Smooth muscle cell (in vitro differentiated cells): ENCODE results near the gene ATP13A5. TPM values are rescaled to one million over a fixed set of nuclear protein-coding genes. Genes with fewer than 3 reads are reported as not detected.

Experiments
- DNase-seq: peaks from one replicate; lab custom pipeline; 2025; ENCODE audit not compliant: unreplicated experiment; lab: John Stamatoyannopoulos, UW
- H2AFZ ChIP-seq: fragments of 200-600 bp; sonication (generic); 2 replicates; pipeline ENCODE4 v1.6.0; 2016; ENCODE audit warnings: antibody characterized with exemption, low read depth, mild to moderate bottlenecking
- H3F3A ChIP-seq: fragments of 200-600 bp; sonication (generic); 2 replicates; pipeline ENCODE4 v1.6.0; 2017; ENCODE audit warnings: antibody characterized with exemption, low read depth
- H3K27ac ChIP-seq: fragments of 200-600 bp; sonication (generic); 2 replicates; pipeline ENCODE4 v1.5.1; 2016; ENCODE audit warnings: low read depth, mild to moderate bottlenecking
- H3K27me3 ChIP-seq: fragments of 200-600 bp; sonication (generic); 2 replicates; pipeline ENCODE4 v1.6.1; 2016; ENCODE audit warnings: low read depth, mild to moderate bottlenecking
- H3K36me3 ChIP-seq: fragments of 200-600 bp; sonication (generic); 2 replicates; pipeline ENCODE4 v1.5.1; 2016; ENCODE audit warnings: low read depth
- H3K4me1 ChIP-seq: fragments of 200-600 bp; sonication (generic); 2 replicates; pipeline ENCODE4 v1.5.1; 2016; ENCODE audit warnings: low read depth
- H3K4me2 ChIP-seq: fragments of 200-600 bp; sonication (generic); 2 replicates; pipeline ENCODE4 v1.6.0; 2016; ENCODE audit warnings: mild to moderate bottlenecking
- H3K4me3 ChIP-seq: fragments of 200-600 bp; sonication (generic); 2 replicates; pipeline ENCODE4 v1.5.1; 2016; ENCODE audit warnings: mild to moderate bottlenecking
- H3K79me2 ChIP-seq: fragments of 200-600 bp; sonication (generic); 2 replicates; pipeline ENCODE4 v1.6.0; 2016; ENCODE audit warnings: low read depth, mild to moderate bottlenecking
- H3K9ac ChIP-seq: fragments of 200-600 bp; sonication (generic); 2 replicates; pipeline ENCODE4 v1.6.0; 2016; ENCODE audit warnings: low read depth
- H3K9me3 ChIP-seq: fragments of 200-600 bp; sonication (generic); replicated peaks from 2 replicates; pipeline ENCODE4 v1.5.1; 2016; ENCODE audit warnings: low read depth
- H4K20me1 ChIP-seq: fragments of 200-600 bp; sonication (generic); 2 replicates; pipeline ENCODE4 v1.6.0; 2016; ENCODE audit warnings: low read depth
- CTCF ChIP-seq: fragments of 200-600 bp; sonication (generic); IDR thresholded peaks from 2 replicates; pipeline ENCODE4 v1.5.1; 2017; ENCODE audit warnings: borderline replicate concordance, mild to moderate bottlenecking, antibody characterized with exemption; ENCODE audit not compliant: insufficient read depth, poor library complexity, severe bottlenecking
- WGBS: methylation state at CpG from one replicate; pipeline ENCODE4 v1.1.7; 2016; ENCODE audit warnings: low lambda C conversion rate; 5-methylcytosine and 5-hydroxymethylcytosine counted together
- polyA plus RNA-seq: library from polyadenylated mRNA; unstranded; fragments of >200 nt; fragmentation: Nextera tagmentation; extraction: Ambion mirVana; gene quantifications from 2 replicates; pipeline ENCODE4 v1.2.1, GENCODE V29; 2016
- total RNA-seq: library from RNA; depleted of rRNA; stranded (reverse); fragments of >200 nt; gene quantifications from 2 replicates; pipeline ENCODE4 v1.2.3, GENCODE V29; 2014

ATP13A5 gene
- total and polyA plus RNA-seq, 2 experiments from 2014 or later = not detected

- Histone ChIP-seq H3K4me1 (no peaks in the 10 kb centered on the region), H3K9ac (no peak overlapping the region), H3K9me3 (no peaks in the 10 kb centered on the region), H3K4me2 (no peak overlapping the region), H3K4me3 (no peak overlapping the region), H2AFZ (no peak overlapping the region), H3K79me2 (no peaks in the 10 kb centered on the region), H4K20me1 (no peaks in the 10 kb centered on the region), H3F3A (no peaks in the 10 kb centered on the region), H3K27ac (no peak overlapping the region), H3K36me3 (no peaks in the 10 kb centered on the region), H3K27me3 (no peaks in the 10 kb centered on the region)
- 89% methylated on average over 1 of the region's 1 CpG for WGBS
- no peak for TF ChIP-seq CTCF
- DNase-seq = no peak
These were observed 43.5 kb downstream of the ATP13A5 start for GRCh38 chr3:193335031-193335430.

GRCh38 chr3:193333229-193333628 is 45.3 kb downstream of the ATP13A5 start:
- no peaks in the 10 kb centered on the region for H3F3A ChIP-seq
- TF ChIP-seq CTCF = no peak
- no peak overlapping the region for H3K27ac ChIP-seq
- H2AFZ ChIP-seq = no peak overlapping the region
- no peak for DNase-seq
- H3K4me1 ChIP-seq = no peaks in the 10 kb centered on the region
- H3K9ac ChIP-seq = no peak overlapping the region
- H3K36me3 ChIP-seq = no peaks in the 10 kb centered on the region
- H3K79me2 ChIP-seq = no peaks in the 10 kb centered on the region
- no peaks in the 10 kb centered on the region for H3K9me3 ChIP-seq
- no peaks in the 10 kb centered on the region for H3K27me3 ChIP-seq
- WGBS = 85% methylated on average over 1 of the region's 1 CpG
- H4K20me1 ChIP-seq = no peaks in the 10 kb centered on the region
- H3K4me3 ChIP-seq = no peak overlapping the region
- H3K4me2 ChIP-seq = no peak overlapping the region

- Histone ChIP-seq H3K79me2 (no peaks in the 10 kb centered on the region), H3K9me3 (no peaks in the 10 kb centered on the region), H2AFZ (no peak overlapping the region), H3K4me3 (no peak overlapping the region), H3K36me3 (no peaks in the 10 kb centered on the region), H3K4me1 (no peaks in the 10 kb centered on the region), H3K27me3 (no peaks in the 10 kb centered on the region), H4K20me1 (no peaks in the 10 kb centered on the region), H3K9ac (no peak overlapping the region), H3F3A (no peaks in the 10 kb centered on the region), H3K4me2 (no peak overlapping the region), H3K27ac (no peak overlapping the region)
- no peak for DNase-seq
- no peak for TF ChIP-seq CTCF
- WGBS = 88% methylated on average over 3 of the region's 3 CpGs
These were observed 47.9 kb downstream of the ATP13A5 start for GRCh38 chr3:193330555-193331204.

GRCh38 chr3:193317682-193318300 is 60.8 kb downstream of the ATP13A5 start:
- H3K36me3 ChIP-seq = no peaks in the 10 kb centered on the region
- H3F3A ChIP-seq = no peaks in the 10 kb centered on the region
- TF ChIP-seq CTCF = no peak
- no peak for DNase-seq
- H3K4me2 ChIP-seq = no peak overlapping the region
- no peak overlapping the region for H3K4me3 ChIP-seq
- no peaks in the 10 kb centered on the region for H3K4me1 ChIP-seq
- no peak overlapping the region for H3K9ac ChIP-seq
- no peak overlapping the region for H3K27ac ChIP-seq
- no peaks in the 10 kb centered on the region for H3K27me3 ChIP-seq
- no peaks in the 10 kb centered on the region for H3K9me3 ChIP-seq
- no peak overlapping the region for H2AFZ ChIP-seq
- no peaks in the 10 kb centered on the region for H3K79me2 ChIP-seq
- WGBS = 86% methylated on average over 2 of the region's 2 CpGs
- H4K20me1 ChIP-seq = no peaks in the 10 kb centered on the region
